Mucosa of rectum (tissue), 2 donors: ENCODE measurements around the gene PEX6.
"Not testable (repeated sequence)": the region's sequence is repeated elsewhere in the genome, so short reads cannot be mapped to it uniquely, and the experiment has no call there.

ENCODE experiments used
- H3K27ac ChIP-seq, 2 donors: one replicate each; pipeline ENCODE4 v1.7.0; 2013; ENCODE audit warnings: inconsistent platforms in 2 of 2, low read depth in 2 of 2, low read length in 2 of 2
- H3K27me3 ChIP-seq, 2 donors: one replicate each; pipeline ENCODE4 v1.7.0; 2013; ENCODE audit warnings: low read length in 2 of 2; ENCODE audit not compliant: control insufficient read depth in 2 of 2, insufficient read depth in 2 of 2
- H3K36me3 ChIP-seq, 2 donors: one replicate each; pipeline ENCODE4 v1.7.0; 2013; ENCODE audit warnings: low read length in 2 of 2; ENCODE audit not compliant: control insufficient read depth in 2 of 2, insufficient read depth in 2 of 2
- H3K4me1 ChIP-seq, 2 donors: one replicate each; pipeline ENCODE4 v1.7.0; 2013; ENCODE audit warnings: low read length in 2 of 2, mild to moderate bottlenecking in 1 of 2; ENCODE audit not compliant: control insufficient read depth in 2 of 2, insufficient read depth in 2 of 2
- H3K4me3 ChIP-seq, 2 donors: one replicate each; pipeline ENCODE4 v1.7.0; 2013; ENCODE audit warnings: low read length in 2 of 2
- H3K9ac ChIP-seq, 2 donors: one replicate each; pipeline ENCODE4 v1.7.0; 2013; ENCODE audit warnings: low read length in 2 of 2, low read depth in 1 of 2, mild to moderate bottlenecking in 1 of 2
- H3K9me3 ChIP-seq, 2 donors: one replicate each; pipeline ENCODE4 v1.7.0; 2013; ENCODE audit warnings: low read length in 2 of 2; ENCODE audit not compliant: control insufficient read depth in 2 of 2
- donor health status: healthy.
- donor health status: Normal muscosa, but diverticular disease.

The PEX6 gene

GRCh38 chr6:42961020-42961470 lies 17.9 kb downstream of the PEX6 start:
- Histone ChIP-seq H3K9me3 (no peaks in the 10 kb centered on the region), H3K36me3 (peaks cover 12 to 15% of the 10 kb centered on the region in 2 donors), H3K27me3 (peaks cover 0 to 5% of the 10 kb centered on the region in 2 donors), H3K4me3 (peak overlapping the region; percentile 69), H3K4me1 (peaks cover 11 to 13% of the 10 kb centered on the region in 2 donors), H3K9ac (peak overlapping the region in 1 of 2 donors; percentile 65), H3K27ac (no peak overlapping the region)

GRCh38 chr6:42960243-42961019 lies 18.6 kb downstream of the PEX6 start, which contains the start of gene GNMT:
Gene GNMT, plus strand, starts transcription at chr6:42960754. Its CDS starts 14 bp downstream, at chr6:42960768.
- H3K4me1 ChIP-seq, result peaks cover 11 to 13% of the 10 kb centered on the region in 2 donors
- H3K27me3 ChIP-seq, result peaks cover 0 to 5% of the 10 kb centered on the region in 2 donors
- H3K36me3 ChIP-seq, result peaks cover 12 to 13% of the 10 kb centered on the region in 2 donors
- H3K27ac ChIP-seq, result no peak within 1 kb of the TSS
- no peaks in the 10 kb centered on the region for H3K9me3 ChIP-seq
- peak within 1 kb of the TSS; percentile 6 to 65 for H3K9ac ChIP-seq
- peak within 1 kb of the TSS; percentile 69 for H3K4me3 ChIP-seq

- Histone ChIP-seq H3K9me3 (no peaks in the 10 kb centered on the region), H3K27me3 (peaks cover 0 to 5% of the 10 kb centered on the region in 2 donors), H3K4me1 (peaks cover 11 to 13% of the 10 kb centered on the region in 2 donors), H3K36me3 (peaks cover 9% of the 10 kb centered on the region in 2 donors), H3K9ac (peak overlapping the region in 1 of 2 donors; percentile 65), H3K27ac (no peak overlapping the region), H3K4me3 (peak overlapping the region; percentile 69)
These were observed 19.1 kb downstream of the PEX6 start for GRCh38 chr6:42959917-42960242.

- no peaks in the 10 kb centered on the region for H3K9me3 ChIP-seq
- H3K36me3 ChIP-seq, result peaks cover 0 to 2% of the 10 kb centered on the region in 2 donors
- H3K9ac ChIP-seq, result no peak overlapping the region
- no peak overlapping the region for H3K4me3 ChIP-seq
- H3K27me3 ChIP-seq, result peaks cover 0 to 5% of the 10 kb centered on the region in 2 donors
- peaks cover 11 to 13% of the 10 kb centered on the region in 2 donors for H3K4me1 ChIP-seq
- no peak overlapping the region for H3K27ac ChIP-seq
These were observed 20.9 kb downstream of the PEX6 start for GRCh38 chr6:42958125-42958524.

GRCh38 chr6:42954405-42954804 lies 24.6 kb downstream of the PEX6 start:
- H3K9ac ChIP-seq, H3K36me3 ChIP-seq, H3K27ac ChIP-seq, H3K27me3 ChIP-seq, H3K4me3 ChIP-seq, H3K4me1 ChIP-seq, H3K9me3 ChIP-seq: not testable (repeated sequence)

- Histone ChIP-seq H3K27ac (no peak overlapping the region), H3K36me3 (no peaks in the 10 kb centered on the region), H3K9me3 (no peaks in the 10 kb centered on the region), H3K4me3 (no peak overlapping the region), H3K9ac (no peak overlapping the region), H3K4me1 (no peaks in the 10 kb centered on the region), H3K27me3 (no peaks in the 10 kb centered on the region)
These were observed 26.6 kb downstream of the PEX6 start for GRCh38 chr6:42952389-42952788.

GRCh38 chr6:42947950-42948349 lies 31.0 kb downstream of the PEX6 start:
- H3K27me3 ChIP-seq, result no peaks in the 10 kb centered on the region
- H3K9ac ChIP-seq, result no peak overlapping the region
- no peak overlapping the region for H3K4me3 ChIP-seq
- H3K27ac ChIP-seq, result no peak overlapping the region
- peaks cover 0 to 4% of the 10 kb centered on the region in 2 donors for H3K36me3 ChIP-seq
- no peaks in the 10 kb centered on the region for H3K9me3 ChIP-seq
- no peaks in the 10 kb centered on the region for H3K4me1 ChIP-seq

- H3K9me3 ChIP-seq, result no peaks in the 10 kb centered on the region
- H3K4me1 ChIP-seq, result no peaks in the 10 kb centered on the region
- peaks cover 24 to 30% of the 10 kb centered on the region in 2 donors for H3K36me3 ChIP-seq
- no peak overlapping the region for H3K27ac ChIP-seq
- no peak overlapping the region for H3K4me3 ChIP-seq
- H3K27me3 ChIP-seq, result no peaks in the 10 kb centered on the region
- no peak overlapping the region for H3K9ac ChIP-seq
These were observed 36.5 kb downstream of the PEX6 start for GRCh38 chr6:42942444-42942843.

GRCh38 chr6:42941356-42941755 lies 37.6 kb downstream of the PEX6 start:
- not testable (repeated sequence) for H3K4me3 ChIP-seq, H3K4me1 ChIP-seq, H3K9me3 ChIP-seq, H3K9ac ChIP-seq, H3K27me3 ChIP-seq, H3K27ac ChIP-seq
- H3K36me3 ChIP-seq, result peaks cover 31 to 38% of the 10 kb centered on the region in 2 donors

- H3K27ac ChIP-seq, result no peak overlapping the region
- no peak overlapping the region for H3K4me3 ChIP-seq
- no peaks in the 10 kb centered on the region for H3K4me1 ChIP-seq
- H3K27me3 ChIP-seq, result no peaks in the 10 kb centered on the region
- no peak overlapping the region for H3K9ac ChIP-seq
- no peaks in the 10 kb centered on the region for H3K9me3 ChIP-seq
- H3K36me3 ChIP-seq, result peaks cover 37 to 45% of the 10 kb centered on the region in 2 donors
These were observed 38.4 kb downstream of the PEX6 start for GRCh38 chr6:42940493-42941045.
